Astrocyte of the cerebellum (primary cell): ENCODE data around the gene GAS7.
A peak's percentile ranks its signal among the peaks of the same experiment; 100 is the strongest.

Experiments used
- DNase-seq: peaks from one replicate; pipeline ENCODE4 v3.0.0-alpha.2; 2011; ENCODE audit warnings: low read depth
- H3K4me3 ChIP-seq: 2 replicates; pipeline ENCODE4 v1.5.1; 2011; ENCODE audit warnings: mild to moderate bottlenecking, low read depth, low read length, moderate library complexity
- in situ Hi-C: cut with HindIII; loops from 2 replicates; pipeline ENCODE4 v1.10.0; 2017; ENCODE audit warnings: low sequenced_read_pairs
- TF ChIP-seq, protein P1 (sequence below): IDR thresholded peaks from 2 replicates; pipeline ENCODE4 v1.5.1; 2012; ENCODE audit warnings: low read length, low read depth, moderate library complexity, mild to moderate bottlenecking; ENCODE audit errors: missing control alignments

Gene GAS7

GRCh38 chr17:9969301-9969935, 229.0 kb downstream of the GAS7 start:
- DNase-seq, result no peak
- in situ Hi-C loops, result no loop called here
- TF ChIP-seq, protein P1, sequence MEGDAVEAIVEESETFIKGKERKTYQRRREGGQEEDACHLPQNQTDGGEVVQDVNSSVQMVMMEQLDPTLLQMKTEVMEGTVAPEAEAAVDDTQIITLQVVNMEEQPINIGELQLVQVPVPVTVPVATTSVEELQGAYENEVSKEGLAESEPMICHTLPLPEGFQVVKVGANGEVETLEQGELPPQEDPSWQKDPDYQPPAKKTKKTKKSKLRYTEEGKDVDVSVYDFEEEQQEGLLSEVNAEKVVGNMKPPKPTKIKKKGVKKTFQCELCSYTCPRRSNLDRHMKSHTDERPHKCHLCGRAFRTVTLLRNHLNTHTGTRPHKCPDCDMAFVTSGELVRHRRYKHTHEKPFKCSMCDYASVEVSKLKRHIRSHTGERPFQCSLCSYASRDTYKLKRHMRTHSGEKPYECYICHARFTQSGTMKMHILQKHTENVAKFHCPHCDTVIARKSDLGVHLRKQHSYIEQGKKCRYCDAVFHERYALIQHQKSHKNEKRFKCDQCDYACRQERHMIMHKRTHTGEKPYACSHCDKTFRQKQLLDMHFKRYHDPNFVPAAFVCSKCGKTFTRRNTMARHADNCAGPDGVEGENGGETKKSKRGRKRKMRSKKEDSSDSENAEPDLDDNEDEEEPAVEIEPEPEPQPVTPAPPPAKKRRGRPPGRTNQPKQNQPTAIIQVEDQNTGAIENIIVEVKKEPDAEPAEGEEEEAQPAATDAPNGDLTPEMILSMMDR, result no peak
- H3K4me3 ChIP-seq, result no peak overlapping the region

GRCh38 chr17:9968881-9969280, 229.5 kb downstream of the GAS7 start:
- TF ChIP-seq, protein P1, result no peak
- H3K4me3 ChIP-seq, result no peak overlapping the region
- no peak for DNase-seq
- in situ Hi-C loops, result no loop called here

- DNase-seq, result no peak
- in situ Hi-C loops, result no loop called here
- H3K4me3 ChIP-seq, result no peak overlapping the region
- TF ChIP-seq, protein P1, result no peak
Observed at GRCh38 chr17:9968008-9968407, 230.4 kb downstream of the GAS7 start.

- no peak overlapping the region for H3K4me3 ChIP-seq
- TF ChIP-seq, protein P1, result peak; percentile 87
- peak; percentile 34 for DNase-seq
- in situ Hi-C loops, result no loop called here
Observed at GRCh38 chr17:9959377-9959981, 238.9 kb downstream of the GAS7 start.

- H3K4me3 ChIP-seq, result no peak overlapping the region
- no peak for DNase-seq
- in situ Hi-C loops, result no loop called here
Observed at GRCh38 chr17:9958586-9959281, 239.7 kb downstream of the GAS7 start.

GRCh38 chr17:9957244-9957643, 241.2 kb downstream of the GAS7 start:
- in situ Hi-C loops, result no loop called here
- TF ChIP-seq, protein P1, result no peak
- H3K4me3 ChIP-seq, result no peak overlapping the region
- no peak for DNase-seq

More at GRCh38 chr17:9958586-9959281, 239.7 kb downstream of the GAS7 start:
- TF ChIP-seq, protein P1, result no peak
